ENCODE data around the gene NRAP. TPM values are rescaled to one million over a fixed set of nuclear protein-coding genes. Genes with fewer than 3 reads are reported as not detected.

NRAP gene
- total and polyA plus RNA-seq, 2 of the 4 experiments (the other 2 are of a cell fraction) = not detected

- Histone ChIP-seq H3K4ac (ENCODE audit: low read depth, low read length) (no peak overlapping the region), H3K4me3 (ENCODE audit: insufficient read depth, low read depth, low read length) (no peak overlapping the region), H3K27ac (ENCODE audit: insufficient read depth, low read length) (no peak overlapping the region), H2AK9ac (replicated peaks; ENCODE audit: low read depth, low read length, poor library complexity) (no peak overlapping the region), H4K8ac (ENCODE audit: low read depth in 2 of 2, low read length in 2 of 2) (no peak overlapping the region), H2BK20ac (ENCODE audit: low read depth, low read length) (no peak overlapping the region), H3K4me2 (ENCODE audit: low read depth, low read length) (no peak overlapping the region), H3K4me1 (ENCODE audit: control insufficient read depth, insufficient read depth, low read length) (no peaks in the 10 kb centered on the region), H2AFZ (replicated peaks; ENCODE audit: low read length, poor library complexity) (no peak overlapping the region), H3K9me1 (ENCODE audit: insufficient read depth, low read length) (no peaks in the 10 kb centered on the region), H4K91ac (ENCODE audit: insufficient read depth, low read depth, low read length) (no peak overlapping the region), H4K20me1 (ENCODE audit: insufficient read depth, low read length) (no peaks in the 10 kb centered on the region), H2BK5ac (ENCODE audit: low read depth, low read length, poor library complexity, severe bottlenecking) (no peak overlapping the region), H4K5ac (ENCODE audit: low read depth, low read length) (no peak overlapping the region), H3K18ac (ENCODE audit: low read depth, low read length) (no peak overlapping the region), H3K9ac (ENCODE audit: low read depth, low read length) (no peak overlapping the region), H2BK15ac (ENCODE audit: low read depth, low read length) (no peak overlapping the region), H3K27me3 (ENCODE audit: control insufficient read depth, insufficient read depth, low read length) (peaks cover 22% of the 10 kb centered on the region), H3K9me3 (ENCODE audit: control insufficient read depth, insufficient read depth, low read length) (no peaks in the 10 kb centered on the region), H3K14ac (replicated peaks; ENCODE audit: low read depth, low read length) (no peak overlapping the region), H3K36me3 (ENCODE audit: control insufficient read depth, insufficient read depth, low read length) (no peaks in the 10 kb centered on the region), H3K56ac (ENCODE audit: extremely low read depth, insufficient read depth, low read length) (no peak overlapping the region), H2BK120ac (ENCODE audit: low read depth, low read length) (no peak overlapping the region), H3K23ac (ENCODE audit: low read depth, low read length) (no peak overlapping the region), H3K79me1 (ENCODE audit: low read depth in 1 of 2, low read length in 2 of 2) (no peaks in the 10 kb centered on the region), H2AK5ac (ENCODE audit: low read depth, low read length) (no peak overlapping the region)
- intact Hi-C loops (cut with micrococcal nuclease) (no loop called here), dilution Hi-C loops (cut with HindIII; ENCODE audit: low sequenced_read_pairs, unreplicated experiment) (no loop called here), in situ Hi-C loops (cut with MboI; ENCODE audit: low sequenced_read_pairs) (no loop called here)
- TF ChIP-seq POLR2A (IDR thresholded peaks at IDR 0.05; ENCODE audit: low read depth, low read length) (no peak), USF2 (IDR thresholded peaks at IDR 0.05; ENCODE audit: low read depth, low read length) (no peak), CTCF (conservative IDR thresholded peaks at IDR 0.05; ENCODE audit: low read depth, low read length) (no peak), FOS (IDR thresholded peaks at IDR 0.05; ENCODE audit: low read depth, low read length) (no peak), CHD1 (IDR thresholded peaks at IDR 0.05; ENCODE audit: low read depth, low read length) (no peak), BHLHE40 (IDR thresholded peaks at IDR 0.05; ENCODE audit: low read depth, low read length) (no peak), RAD21 (IDR thresholded peaks at IDR 0.05; ENCODE audit: low read length) (no peak), ELK1 (IDR thresholded peaks at IDR 0.05; ENCODE audit: borderline replicate concordance, low read depth, low read length) (no peak), RFX5 (IDR thresholded peaks at IDR 0.05; ENCODE audit: low read depth, low read length) (no peak), SMC3 (IDR thresholded peaks at IDR 0.05; ENCODE audit: low read depth, low read length) (no peak), MAZ (IDR thresholded peaks at IDR 0.05; ENCODE audit: borderline replicate concordance, low read depth, low read length) (no peak), MAFK (IDR thresholded peaks at IDR 0.05; ENCODE audit: low read depth, low read length) (no peak), NFE2L2 (IDR thresholded peaks at IDR 0.05; ENCODE audit: low read depth, low read length) (no peak)
- WGBS, 2 experiments (ENCODE audit: extremely low coverage in 2 of 2, insufficient read length in 1 of 2) = no CpG with 5 or more reads among the region's 2 CpGs
- ATAC-seq (ENCODE audit: low read depth) (no peak), DNase-seq (no peak)
- ChIA-PET CTCF (no interaction called here), POLR2A (ENCODE audit: unreplicated experiment) (no interaction called here)
- BruUV-seq (replicated peaks) = no TSS peak
These were observed 12.8 kb downstream of the NRAP start for GRCh38 chr10:113651021-113651420.
